AG04450 (cell line): Measurements from ENCODE around the gene FAM83G. TPM values are rescaled to one million over a fixed set of nuclear protein-coding genes. Genes with fewer than 3 reads are reported as not detected.

Experiments
- CTCF ChIA-PET: fragments of 300-600, 350-600 bp; formaldehyde crosslinking; extraction: SDS; loops from one replicate; lab custom pipeline; 2022; ENCODE audit warnings: antibody characterized with exemption, inconsistent platforms; lab: Charles Lee
- POLR2A ChIA-PET: fragments of 350-600 bp; formaldehyde crosslinking; extraction: SDS; loops from one replicate; lab custom pipeline; 2021; ENCODE audit warnings: antibody characterized with exemption, inconsistent platforms; lab: Yijun Ruan, JAX
- DNase-seq: peaks from one replicate; pipeline ENCODE4 v3.0.0-alpha.2; 2011; ENCODE audit warnings: low read depth, low spot score
- H3K27ac ChIP-seq: one replicate; pipeline ENCODE4 v1.5.1; 2012; ENCODE audit warnings: low read depth, low read length, control low read depth
- H3K27me3 ChIP-seq: one replicate; pipeline ENCODE4 v1.6.0; 2012; ENCODE audit warnings: low read length; ENCODE audit not compliant: control insufficient read depth, insufficient read depth
- H3K4me3 ChIP-seq: 2 replicates; pipeline ENCODE4 v1.5.1; 2011; ENCODE audit warnings: mild to moderate bottlenecking, low read depth, low read length, control low read depth
- H3K9me3 ChIP-seq: 2 replicates; pipeline ENCODE4 v1.5.1; 2012; ENCODE audit warnings: low read length; ENCODE audit not compliant: control insufficient read depth, insufficient read depth
- polyA plus RNA-seq: library from polyadenylated mRNA; depleted of rRNA; stranded (reverse); fragments of >200 nt; gene quantifications from 2 replicates; pipeline ENCODE4 v1.2.3, GENCODE V29; 2011
- TF ChIP-seq, protein P1 (sequence below): IDR thresholded peaks from 2 replicates; pipeline ENCODE4 v1.5.1; 2011; ENCODE audit warnings: low read depth, low read length, control low read depth, inconsistent platforms

Gene FAM83G
- polyA plus RNA-seq, 1 experiment = 4.8 TPM

GRCh38 chr17:18995220-18995619, 9.3 kb downstream of the FAM83G start:
- TF ChIP-seq, protein P1, sequence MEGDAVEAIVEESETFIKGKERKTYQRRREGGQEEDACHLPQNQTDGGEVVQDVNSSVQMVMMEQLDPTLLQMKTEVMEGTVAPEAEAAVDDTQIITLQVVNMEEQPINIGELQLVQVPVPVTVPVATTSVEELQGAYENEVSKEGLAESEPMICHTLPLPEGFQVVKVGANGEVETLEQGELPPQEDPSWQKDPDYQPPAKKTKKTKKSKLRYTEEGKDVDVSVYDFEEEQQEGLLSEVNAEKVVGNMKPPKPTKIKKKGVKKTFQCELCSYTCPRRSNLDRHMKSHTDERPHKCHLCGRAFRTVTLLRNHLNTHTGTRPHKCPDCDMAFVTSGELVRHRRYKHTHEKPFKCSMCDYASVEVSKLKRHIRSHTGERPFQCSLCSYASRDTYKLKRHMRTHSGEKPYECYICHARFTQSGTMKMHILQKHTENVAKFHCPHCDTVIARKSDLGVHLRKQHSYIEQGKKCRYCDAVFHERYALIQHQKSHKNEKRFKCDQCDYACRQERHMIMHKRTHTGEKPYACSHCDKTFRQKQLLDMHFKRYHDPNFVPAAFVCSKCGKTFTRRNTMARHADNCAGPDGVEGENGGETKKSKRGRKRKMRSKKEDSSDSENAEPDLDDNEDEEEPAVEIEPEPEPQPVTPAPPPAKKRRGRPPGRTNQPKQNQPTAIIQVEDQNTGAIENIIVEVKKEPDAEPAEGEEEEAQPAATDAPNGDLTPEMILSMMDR = no peak
- Histone ChIP-seq H3K27me3 (no peaks in the 10 kb centered on the region), H3K4me3 (no peak overlapping the region), H3K27ac (no peak overlapping the region), H3K9me3 (peaks cover 15% of the 10 kb centered on the region)
- POLR2A ChIA-PET = no interaction called here
- CTCF ChIA-PET = no interaction called here
- no peak for DNase-seq

- H3K4me3 ChIP-seq = no peak overlapping the region
- H3K27me3 ChIP-seq = no peaks in the 10 kb centered on the region
- CTCF ChIA-PET = no interaction called here
- TF ChIP-seq, protein P1 = no peak
- POLR2A ChIA-PET = interaction anchor here (1.0 kb wide), 1 partner anchor 9 kb away, joined by 3 read pairs; no protein-coding TSS in a partner anchor
- peak overlapping the region; percentile 75 for H3K27ac ChIP-seq
- H3K9me3 ChIP-seq = peaks cover 15% of the 10 kb centered on the region
- DNase-seq = no peak
Measured at GRCh38 chr17:18994631-18995030, 9.9 kb downstream of the FAM83G start.

GRCh38 chr17:18993905-18994526, 10.5 kb downstream of the FAM83G start:
- Histone ChIP-seq H3K9me3 (peaks cover 15% of the 10 kb centered on the region), H3K27ac (peak overlapping the region; percentile 75), H3K27me3 (no peaks in the 10 kb centered on the region), H3K4me3 (0 out of 2 replicates have a peak overlapping the region, but pooled peaks have one; percentile 10)
- TF ChIP-seq, protein P1 = no peak
- ChIA-PET CTCF (no interaction called here), POLR2A (interaction anchor here (1.0 kb wide), 2 partner anchors 8 to 33 kb away, joined by 3 read pairs; no protein-coding TSS in a partner anchor)
- DNase-seq = peak; percentile 34

GRCh38 chr17:18992454-18993130, 12.0 kb downstream of the FAM83G start:
- no peak overlapping the region for H3K4me3 ChIP-seq
- ChIA-PET CTCF (no interaction called here), POLR2A (no interaction called here)
- no peak for DNase-seq
- TF ChIP-seq, protein P1 = no peak
- H3K27ac ChIP-seq = no peak overlapping the region
- H3K27me3 ChIP-seq = no peaks in the 10 kb centered on the region
- H3K9me3 ChIP-seq = peaks cover 15% of the 10 kb centered on the region
